ENCODE results near the gene PREP. TPM values are rescaled to one million over a fixed set of nuclear protein-coding genes. Genes with fewer than 3 reads are reported as not detected.

Gene PREP
- total RNA-seq, 3 donors from 2014 or later, result 46.7 to 48.9 (median 47.5) TPM

Other genes starting within 250 kb of the PREP start
- gene POPDC3, start 223.1 kb downstream of the PREP start, total RNA-seq, result not detected

Measured in activated T-cell treated with anti-CD3 and anti-CD28 coated beads, Interleukin-2, amount 50 U/mL, for 4 hours (primary cell).